IPS-NIHi7 (cell line): ENCODE results near the gene FOXB2.
"Not testable (repeated sequence)": the region's sequence is repeated elsewhere in the genome, so short reads cannot be mapped to it uniquely, and the experiment has no call there.

Experiments
- DNase-seq: peaks from one replicate; pipeline ENCODE4 v3.0.0; 2012; ENCODE audit warnings: mixed read lengths; ENCODE audit errors: extremely low spot score

Gene FOXB2

GRCh38 chr9:77019236-77019925, at the start of gene FOXB2:
TSS of gene FOXB2 (plus strand) at chr9:77019655. CDS start at chr9:77019655, 0 bp downstream.
- no peak for DNase-seq

- no peak for DNase-seq
Measured at GRCh38 chr9:76969716-76970115, 49.7 kb upstream of the FOXB2 start.

GRCh38 chr9:76978831-76979230, 40.6 kb upstream of the FOXB2 start:
- DNase-seq = not testable (repeated sequence)

GRCh38 chr9:76980566-76980965, 38.9 kb upstream of the FOXB2 start:
- DNase-seq = no peak

GRCh38 chr9:76984486-76984885, 35.0 kb upstream of the FOXB2 start:
- no peak for DNase-seq

- no peak for DNase-seq
Measured at GRCh38 chr9:76985581-76985980, 33.9 kb upstream of the FOXB2 start.

- DNase-seq = peak; percentile 74
Measured at GRCh38 chr9:76987594-76988200, 31.8 kb upstream of the FOXB2 start.

- no peak for DNase-seq
Measured at GRCh38 chr9:76988941-76989340, 30.5 kb upstream of the FOXB2 start.

GRCh38 chr9:76989501-76989900, 30.0 kb upstream of the FOXB2 start:
- DNase-seq = no peak

GRCh38 chr9:76996700-76997099, 22.8 kb upstream of the FOXB2 start:
- peak; percentile 75 for DNase-seq

GRCh38 chr9:76999261-76999660, 20.2 kb upstream of the FOXB2 start:
- no peak for DNase-seq

- no peak for DNase-seq
Measured at GRCh38 chr9:77000330-77000729, 19.1 kb upstream of the FOXB2 start.

GRCh38 chr9:77003366-77003765, 16.1 kb upstream of the FOXB2 start:
- DNase-seq = no peak

- no peak for DNase-seq
Measured at GRCh38 chr9:77005216-77005615, 14.2 kb upstream of the FOXB2 start.

- no peak for DNase-seq
Measured at GRCh38 chr9:77010527-77010926, 8.9 kb upstream of the FOXB2 start.

- peak; percentile 88 for DNase-seq
Measured at GRCh38 chr9:77011973-77012821, 7.3 kb upstream of the FOXB2 start.

GRCh38 chr9:77013206-77013931, 6.1 kb upstream of the FOXB2 start:
- DNase-seq = no peak

GRCh38 chr9:77013932-77014596, 5.4 kb upstream of the FOXB2 start:
- no peak for DNase-seq

- DNase-seq = no peak
Measured at GRCh38 chr9:77014597-77015263, 4.7 kb upstream of the FOXB2 start.

GRCh38 chr9:77015327-77016048, 4.0 kb upstream of the FOXB2 start:
- no peak for DNase-seq
